Stimulated activated CD4-positive, alpha-beta T cell treated with anti-CD3 and anti-CD28 coated beads, TNF-alpha, amount 100 ng/mL, for 4 hours (primary cell): ENCODE data around the gene TRANK1.

Experiments
- DNase-seq, 3 experiments: peaks; one replicate each; pipeline ENCODE4 v3.0.0-alpha.2; 2020; ENCODE audit warnings: low read depth in 3 of 3

TRANK1 gene

DNA sequence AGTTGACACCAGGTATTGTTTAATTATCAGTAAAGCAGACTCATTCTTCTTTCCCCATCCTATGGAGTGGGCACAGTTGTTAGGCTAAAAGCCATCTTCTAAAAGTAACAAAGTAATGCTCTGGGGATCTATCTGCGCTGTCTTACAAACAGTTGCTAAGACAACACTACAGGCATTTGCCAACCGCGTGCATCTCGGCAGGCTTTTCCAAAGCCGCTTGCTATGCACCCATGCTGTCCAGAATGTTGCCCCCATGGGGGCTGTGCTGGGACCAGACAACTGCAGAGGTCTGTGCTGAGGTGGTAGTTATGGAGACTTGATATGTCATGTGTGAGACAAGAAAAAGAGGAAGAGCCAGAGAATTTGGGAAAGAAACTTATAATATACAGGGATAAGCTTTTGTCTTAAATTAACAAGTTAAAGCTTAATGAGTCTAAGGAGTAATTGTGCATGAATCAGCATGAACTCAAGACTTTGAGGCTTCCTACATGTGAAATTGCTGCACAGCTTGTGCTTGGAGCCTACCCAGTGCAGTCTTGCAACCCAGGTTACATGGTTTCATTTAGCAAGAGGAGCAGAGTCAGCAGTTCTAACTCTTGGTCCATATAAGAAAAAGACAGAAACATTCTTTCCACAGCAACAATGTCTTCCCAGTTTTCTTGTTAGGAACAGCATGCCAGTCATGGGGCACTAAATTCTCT is 141.6 kb downstream of the TRANK1 start:
- DNase-seq = no peak

DNA sequence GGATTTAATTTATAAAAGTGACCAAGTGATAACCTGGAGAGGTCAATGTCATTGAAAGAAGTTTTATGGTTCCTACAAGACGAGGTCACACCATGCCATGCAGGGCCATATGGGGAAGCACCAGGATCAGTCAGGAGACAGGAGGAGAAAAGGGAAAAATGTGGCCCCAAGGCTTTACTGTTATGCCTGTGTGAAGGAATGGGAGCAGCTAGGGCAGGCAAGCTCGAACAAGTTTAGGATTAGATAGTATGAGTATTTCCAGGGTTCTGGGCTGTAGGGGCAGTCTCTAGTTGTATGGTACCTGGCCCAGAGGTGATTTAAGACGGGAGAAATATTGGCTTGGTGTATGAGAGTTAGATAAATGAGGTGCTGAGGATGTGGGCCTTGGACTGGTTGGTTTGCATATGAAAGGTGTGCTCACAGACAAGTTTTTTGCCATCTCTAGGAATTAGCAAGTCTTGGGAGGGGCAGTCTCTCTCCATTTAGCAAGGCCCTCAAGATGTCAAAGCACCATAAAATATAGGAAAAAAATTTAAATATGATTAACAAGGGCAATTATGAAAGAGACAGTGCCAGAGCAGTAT is 144.2 kb downstream of the TRANK1 start:
- no peak for DNase-seq

DNA sequence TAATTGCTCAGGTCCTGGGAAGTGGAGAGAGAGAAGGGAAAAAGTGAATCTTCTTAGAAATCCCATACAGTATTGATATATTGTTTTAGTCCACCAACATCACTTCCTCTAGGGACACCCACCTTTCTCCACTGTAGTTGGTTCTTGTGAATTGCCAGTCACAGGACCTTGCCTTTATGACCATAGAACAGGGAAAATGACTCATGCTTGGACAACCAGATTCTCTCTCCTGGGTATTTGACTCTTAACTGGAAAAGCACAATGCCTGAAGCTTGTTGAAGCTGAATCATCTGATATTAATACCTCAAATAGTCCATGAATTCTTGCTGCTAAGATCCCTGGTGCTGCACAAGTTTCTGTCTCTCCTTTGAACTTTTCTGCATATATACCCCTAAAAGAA is 148.0 kb downstream of the TRANK1 start:
- no peak for DNase-seq

DNA sequence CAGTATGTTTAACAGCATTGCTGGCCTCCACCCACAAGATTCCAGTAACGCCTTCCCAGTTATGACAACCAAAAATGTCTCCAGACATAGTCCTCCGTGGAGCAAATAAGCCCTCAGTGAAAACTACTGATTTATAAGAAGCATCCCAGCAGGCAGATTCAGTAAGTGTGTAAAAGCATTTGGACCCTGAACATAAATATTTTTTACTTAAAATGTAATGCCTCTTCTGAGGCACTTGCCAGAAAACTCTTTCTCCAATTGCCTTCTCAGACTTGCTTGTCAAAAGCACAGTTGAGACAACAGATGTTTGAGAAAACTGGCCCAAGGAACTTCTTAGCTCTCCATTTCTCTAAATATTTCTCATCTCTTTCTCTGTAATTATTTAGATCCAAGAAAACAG is 148.7 kb downstream of the TRANK1 start:
- DNase-seq = no peak

DNA sequence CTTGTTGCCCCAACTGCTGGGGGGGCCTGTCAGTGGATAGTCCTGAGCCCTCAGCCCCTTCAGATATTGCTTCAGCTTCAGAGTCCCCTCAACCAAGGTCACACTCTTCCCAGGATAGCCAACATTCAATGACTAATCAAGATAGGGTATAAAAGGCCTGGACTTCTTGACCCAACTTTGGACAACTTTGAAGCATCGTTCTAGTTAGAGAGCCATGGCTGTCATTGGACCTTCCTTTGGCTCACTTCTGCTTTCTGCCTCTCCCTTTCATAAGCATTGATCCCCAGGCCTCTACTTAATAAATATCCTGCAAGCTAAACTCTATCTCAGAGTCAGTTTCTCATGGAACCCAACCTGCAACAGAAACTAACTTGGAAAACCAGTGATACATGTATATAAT is 149.2 kb downstream of the TRANK1 start:
- no peak for DNase-seq

DNA sequence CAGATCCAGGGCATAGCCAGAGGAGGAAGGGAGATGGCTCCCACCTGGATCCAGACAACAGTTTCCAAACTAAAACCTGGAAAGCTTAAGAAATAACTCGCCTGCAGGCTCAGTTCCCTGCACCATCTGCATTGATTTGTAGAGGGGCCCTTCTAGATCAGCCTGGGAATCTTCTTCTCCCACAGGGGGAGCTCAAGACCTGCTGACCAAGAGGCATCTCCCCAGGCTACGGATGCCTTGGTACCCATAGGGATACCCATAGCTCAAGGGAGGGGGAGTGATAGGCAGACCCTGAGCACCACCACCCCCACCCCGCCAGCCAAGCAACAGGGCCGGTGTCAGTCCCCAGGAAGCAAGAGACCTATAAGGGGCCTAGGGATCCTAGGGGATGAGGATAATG is 152.5 kb downstream of the TRANK1 start:
- DNase-seq = no peak

DNA sequence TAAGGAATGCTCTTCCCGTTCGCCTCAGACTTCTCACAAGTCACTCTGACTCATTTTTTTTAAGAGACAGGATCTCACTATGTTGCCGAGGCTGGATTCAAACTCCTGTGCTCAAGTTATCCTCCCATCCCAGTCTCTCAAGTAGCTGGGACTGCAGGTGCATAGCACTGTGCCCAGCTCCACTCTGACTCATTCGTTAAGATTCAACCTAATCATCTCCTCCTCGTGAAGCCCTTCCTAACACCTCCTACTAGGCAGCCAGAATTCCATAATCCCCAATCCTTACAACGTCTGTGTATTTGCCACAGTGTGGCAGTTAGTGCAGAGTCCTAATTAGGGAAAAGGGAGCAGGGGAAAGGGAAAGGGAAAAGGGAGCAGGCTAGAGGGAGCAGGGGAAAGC is 154.1 kb downstream of the TRANK1 start:
- DNase-seq = no peak

DNA sequence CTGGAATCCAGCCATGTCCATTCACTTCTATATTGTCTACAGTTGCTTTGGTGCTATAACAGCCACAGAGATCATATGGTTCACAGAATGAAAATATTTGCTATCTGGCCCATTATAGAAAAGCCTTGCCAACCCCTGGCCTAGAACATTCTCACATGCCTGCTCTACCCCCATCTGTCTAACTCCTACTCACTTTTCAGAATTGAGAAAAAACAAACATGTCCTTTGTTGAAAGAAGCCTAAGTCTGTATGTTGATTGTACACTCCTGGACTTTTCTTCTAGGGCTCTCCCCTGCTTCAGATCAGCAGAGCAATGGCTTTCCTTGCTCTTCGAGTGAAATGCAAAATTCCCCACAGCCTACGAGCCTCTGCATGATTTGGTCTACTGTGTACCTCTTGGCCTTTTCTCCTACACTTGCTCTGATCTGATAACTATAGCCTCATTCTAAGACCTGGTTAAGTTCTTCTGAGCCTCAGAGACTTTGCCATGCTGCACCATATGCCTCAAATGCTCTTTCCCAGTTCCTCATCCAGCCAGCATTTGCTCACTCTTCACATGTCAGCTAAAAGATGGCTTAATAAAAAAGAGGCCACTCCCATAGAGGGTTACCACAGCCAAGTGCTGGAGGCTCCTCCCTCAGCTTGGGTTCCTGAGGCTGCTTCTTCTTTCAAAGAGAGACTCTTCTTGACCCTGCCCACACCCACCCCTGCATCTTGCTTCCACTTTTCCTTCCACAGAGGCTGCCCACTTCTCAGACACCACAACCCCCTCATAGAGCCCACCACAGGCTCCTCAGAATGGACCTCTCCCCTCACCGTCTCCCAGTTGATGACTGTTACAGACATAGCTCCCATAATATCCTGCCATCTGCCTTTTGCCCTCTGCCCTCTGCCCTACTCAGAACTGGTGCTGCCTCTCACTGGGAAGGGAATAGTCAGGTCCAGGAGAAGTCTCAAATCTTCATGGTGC is 157.6 kb downstream of the TRANK1 start:
- no peak for DNase-seq

DNA sequence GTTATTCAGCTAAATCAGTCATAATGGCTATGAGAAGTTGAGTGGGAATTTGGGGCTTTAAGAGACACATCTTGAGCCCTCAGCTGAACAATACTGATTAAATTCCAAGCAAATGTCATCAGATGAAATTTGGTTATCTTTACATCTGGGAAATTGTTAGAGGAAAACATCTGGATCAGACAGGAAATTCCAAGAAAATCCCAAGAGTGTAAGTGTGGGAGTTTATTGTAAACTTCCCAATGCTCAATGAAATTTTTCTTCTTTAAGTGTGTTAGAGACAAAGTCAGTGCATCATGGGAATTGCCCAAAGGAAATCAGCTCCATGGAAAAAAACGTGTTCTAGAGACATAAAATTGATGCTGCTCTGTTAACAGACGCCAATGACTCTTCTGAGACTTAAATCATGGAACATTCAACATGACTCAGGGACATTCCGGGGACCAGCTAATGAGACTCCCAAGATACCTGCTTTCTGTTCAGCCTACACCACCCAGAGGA is 160.7 kb downstream of the TRANK1 start:
- no peak for DNase-seq

DNA sequence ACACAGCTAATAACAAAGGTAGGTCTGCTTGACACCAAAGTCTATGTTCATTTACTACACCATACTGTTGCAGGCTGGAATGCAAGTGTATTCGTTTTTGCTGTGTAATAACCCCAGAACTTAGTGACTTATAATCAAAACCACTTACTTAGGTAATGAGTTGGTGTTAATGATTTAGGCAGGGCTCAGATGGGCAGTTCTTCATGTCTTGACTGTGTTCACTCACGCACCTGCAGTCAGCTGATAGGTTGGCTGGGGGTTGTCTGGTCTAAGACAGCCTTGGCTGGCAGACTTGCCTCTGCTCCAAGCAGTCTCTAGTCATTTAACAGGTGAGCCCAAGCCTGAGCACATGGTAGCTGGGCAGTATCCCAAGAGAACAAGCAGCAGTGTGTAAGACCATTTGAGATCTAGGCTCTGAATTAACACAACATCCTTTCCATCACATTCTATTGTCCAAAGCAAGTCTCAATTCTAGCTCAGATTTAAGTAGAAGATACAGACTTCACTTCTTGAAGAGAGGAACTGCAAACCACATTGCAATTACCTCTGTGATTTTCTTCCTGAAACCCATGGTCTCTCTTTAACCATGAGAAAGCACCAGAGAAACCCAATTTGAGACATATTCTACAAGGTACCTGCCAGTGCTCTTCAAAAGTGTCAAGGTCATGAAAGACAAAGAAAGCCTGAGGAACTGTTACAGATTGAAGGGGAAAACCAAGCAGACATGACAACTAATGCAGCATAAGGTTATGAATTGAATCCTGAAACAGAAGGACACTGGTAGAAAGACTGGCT is 167.2 kb downstream of the TRANK1 start:
- no peak for DNase-seq
